KOPT-K1 (cell line): ENCODE results near the gene NEGR1.

Source experiments
- H3K27ac ChIP-seq: fragments of 200-600 bp; sonication (generic); 2 replicates; pipeline ENCODE4 v1.5.1; 2016; ENCODE audit warnings: antibody characterized with exemption, mild to moderate bottlenecking, low read depth, low read length; ENCODE audit not compliant: poor library complexity, severe bottlenecking
- H3K36me3 ChIP-seq: fragments of 200-600 bp; sonication (generic); 2 replicates; pipeline ENCODE4 v1.5.1; 2017; ENCODE audit warnings: antibody characterized with exemption, mild to moderate bottlenecking, low read length, moderate library complexity; ENCODE audit not compliant: insufficient read depth
- H3K9me3 ChIP-seq: fragments of 200-600 bp; sonication (generic); 2 replicates; pipeline ENCODE4 v1.5.1; 2017; ENCODE audit warnings: antibody characterized with exemption, low read length, mild to moderate bottlenecking; ENCODE audit not compliant: insufficient read depth, poor library complexity, severe bottlenecking

NEGR1 gene

DNA sequence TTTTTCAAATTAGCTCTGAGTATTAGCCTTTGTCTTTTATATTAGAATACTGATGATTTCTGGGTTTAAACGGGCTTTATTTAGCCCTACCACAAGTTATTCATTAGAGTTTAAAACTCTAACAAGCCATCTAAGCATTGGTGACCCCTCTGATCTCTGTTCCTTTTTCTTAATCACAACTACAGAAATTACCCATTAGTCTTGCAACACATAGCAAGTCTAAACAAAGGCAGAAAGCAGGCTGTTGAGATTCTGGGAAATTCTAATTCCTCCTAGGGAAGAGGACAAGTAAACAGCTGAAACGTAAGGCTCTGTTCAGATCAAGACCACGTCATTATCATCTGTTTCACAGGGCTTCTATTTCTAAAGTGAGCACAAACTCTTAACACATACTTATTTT, 710.3 kb downstream of the NEGR1 start:
- Histone ChIP-seq H3K27ac (no peak overlapping the region), H3K9me3 (no peaks in the 10 kb centered on the region), H3K36me3 (no peaks in the 10 kb centered on the region)

DNA sequence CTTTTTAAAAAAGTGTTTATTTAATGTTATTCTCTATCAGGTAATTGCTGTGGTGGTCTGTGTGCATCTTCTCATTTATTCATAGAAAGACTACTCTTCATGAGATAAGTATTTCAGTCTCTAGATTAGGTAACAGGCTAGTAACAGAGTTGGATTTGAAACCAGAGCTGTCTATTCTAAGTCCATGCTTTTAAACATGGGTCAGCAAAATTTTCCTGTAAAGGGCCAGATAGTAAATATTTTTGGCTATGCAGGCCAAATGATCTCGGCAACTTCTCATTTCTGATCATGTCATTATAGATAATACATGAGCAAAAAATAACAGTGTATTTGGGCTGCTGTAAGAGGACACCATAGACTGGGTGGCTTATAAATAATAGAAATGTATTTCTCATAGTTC, 715.9 kb downstream of the NEGR1 start:
- no peaks in the 10 kb centered on the region for H3K36me3 ChIP-seq
- no peaks in the 10 kb centered on the region for H3K9me3 ChIP-seq
- H3K27ac ChIP-seq: no peak overlapping the region

DNA sequence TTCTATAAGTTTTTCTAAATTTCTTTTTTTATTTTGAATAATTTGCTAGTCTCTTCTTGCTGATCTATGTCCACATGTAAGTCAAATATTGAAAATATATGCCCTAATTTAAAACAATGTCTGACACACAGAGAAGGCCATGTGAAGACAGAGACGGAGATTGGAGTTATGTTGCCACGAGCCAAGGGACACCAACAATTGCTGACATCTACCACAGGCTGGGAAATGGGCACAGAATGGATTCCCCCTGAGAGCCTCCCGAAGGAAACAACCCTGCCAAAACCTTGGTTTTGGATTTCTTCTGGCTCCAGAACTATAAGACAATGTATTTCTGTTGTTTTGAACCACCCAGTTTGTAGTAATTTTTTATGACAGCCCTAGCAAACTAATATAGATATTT, 716.5 kb downstream of the NEGR1 start:
- Histone ChIP-seq H3K9me3 (no peaks in the 10 kb centered on the region), H3K36me3 (no peaks in the 10 kb centered on the region), H3K27ac (no peak overlapping the region)

DNA sequence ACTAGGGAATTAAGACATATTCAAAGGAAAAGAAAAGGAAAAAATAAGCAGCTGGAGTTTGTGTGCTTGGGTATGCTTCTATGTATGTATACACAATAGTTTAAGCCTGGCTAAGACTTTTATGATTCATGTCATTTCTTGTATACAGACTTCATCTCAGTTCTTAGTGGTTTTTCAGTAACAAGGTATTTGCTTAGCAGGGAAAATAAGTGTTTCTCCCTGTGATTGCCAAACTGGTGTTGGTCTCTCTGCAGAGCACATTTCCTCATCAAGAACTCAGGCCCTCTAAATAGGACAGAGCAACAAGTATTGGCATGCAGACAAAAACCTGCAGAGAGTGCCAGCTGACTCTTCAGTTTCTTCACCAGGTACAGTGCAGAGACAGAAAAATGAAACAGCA, 717.1 kb downstream of the NEGR1 start:
- H3K9me3 ChIP-seq: no peaks in the 10 kb centered on the region
- H3K27ac ChIP-seq: no peak overlapping the region
- H3K36me3 ChIP-seq: no peaks in the 10 kb centered on the region

DNA sequence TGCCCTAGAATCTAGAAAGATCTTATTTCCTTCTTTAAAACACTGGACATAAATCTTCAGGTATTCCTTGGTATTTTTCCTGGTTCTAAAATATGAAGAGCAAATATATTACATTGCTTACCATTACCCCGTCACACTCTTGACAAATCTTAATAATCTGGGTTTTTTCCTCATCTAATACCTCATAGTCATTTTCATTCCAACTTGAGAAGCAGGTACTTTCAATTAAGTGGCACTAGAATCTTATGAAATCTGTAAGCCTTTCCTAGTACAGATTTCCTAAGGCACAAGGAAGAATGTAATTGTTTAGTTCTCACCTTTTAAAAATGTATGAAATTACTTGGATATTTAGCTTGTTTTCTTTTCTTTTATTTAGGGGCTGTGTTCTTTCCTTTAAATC, 720.0 kb downstream of the NEGR1 start:
- no peak overlapping the region for H3K27ac ChIP-seq

DNA sequence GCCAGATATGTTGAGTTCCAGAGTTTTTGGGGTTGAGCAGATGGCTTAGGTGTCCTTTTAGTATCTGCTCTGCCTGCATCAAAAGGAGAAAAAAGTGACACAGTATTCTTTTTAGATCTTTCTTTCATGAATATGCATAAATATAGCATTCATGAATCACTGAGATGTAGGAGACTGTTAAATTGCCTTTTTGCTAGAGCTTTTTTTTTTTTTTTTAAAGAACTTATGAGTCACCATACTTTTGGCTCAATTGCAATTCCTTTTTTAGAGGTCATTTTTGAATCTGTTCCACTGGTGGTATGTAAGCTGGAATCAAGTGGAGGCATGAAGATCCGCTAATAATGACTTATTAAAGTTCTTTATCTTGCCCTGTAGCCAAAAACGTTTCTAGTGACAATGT, 720.6 kb downstream of the NEGR1 start:
- Histone ChIP-seq H3K27ac (no peak overlapping the region), H3K9me3 (no peaks in the 10 kb centered on the region), H3K36me3 (no peaks in the 10 kb centered on the region)

More for the DNA sequence above, 720.0 kb downstream of the NEGR1 start:
- H3K36me3 ChIP-seq: no peaks in the 10 kb centered on the region
- H3K9me3 ChIP-seq: no peaks in the 10 kb centered on the region

DNA sequence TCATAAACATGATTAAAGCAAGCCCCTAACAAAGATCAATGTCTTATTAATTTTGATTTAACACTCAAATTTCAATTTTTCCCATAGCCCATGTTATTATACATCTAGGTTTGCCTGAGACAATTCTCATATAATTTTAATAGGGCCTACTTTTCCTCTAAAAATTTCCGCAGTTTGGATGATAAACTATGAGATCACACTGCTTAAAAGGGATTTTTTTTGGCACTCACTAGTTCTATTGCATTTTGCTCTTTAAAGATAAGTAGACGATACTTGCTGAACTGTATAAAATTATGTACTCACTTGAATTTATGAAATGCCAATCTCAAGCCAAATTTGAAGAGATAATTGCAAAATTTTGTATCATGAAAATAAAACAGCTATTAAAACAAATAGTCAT, 721.1 kb downstream of the NEGR1 start:
- no peak overlapping the region for H3K27ac ChIP-seq
- H3K9me3 ChIP-seq: no peaks in the 10 kb centered on the region
- H3K36me3 ChIP-seq: no peaks in the 10 kb centered on the region

DNA sequence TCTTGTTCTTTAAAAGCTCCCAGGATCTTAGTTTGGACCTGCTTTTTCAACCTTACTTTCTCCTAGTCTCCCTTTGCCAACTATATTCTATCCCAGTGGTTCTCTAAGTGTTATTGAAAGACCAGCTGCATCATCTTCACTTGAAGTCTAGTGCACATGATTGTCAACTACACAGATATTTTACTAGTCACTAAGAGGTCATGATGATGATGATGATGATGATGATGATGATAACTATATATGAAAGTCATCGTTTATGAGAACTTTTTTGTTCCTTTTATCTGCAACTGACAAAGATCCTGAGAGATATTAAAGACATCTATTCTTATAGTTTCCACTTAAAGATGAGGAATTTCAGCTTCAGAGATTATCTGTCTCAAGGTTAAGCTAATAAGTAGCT, 722.5 kb downstream of the NEGR1 start:
- Histone ChIP-seq H3K9me3 (no peaks in the 10 kb centered on the region), H3K36me3 (no peaks in the 10 kb centered on the region), H3K27ac (no peak overlapping the region)

DNA sequence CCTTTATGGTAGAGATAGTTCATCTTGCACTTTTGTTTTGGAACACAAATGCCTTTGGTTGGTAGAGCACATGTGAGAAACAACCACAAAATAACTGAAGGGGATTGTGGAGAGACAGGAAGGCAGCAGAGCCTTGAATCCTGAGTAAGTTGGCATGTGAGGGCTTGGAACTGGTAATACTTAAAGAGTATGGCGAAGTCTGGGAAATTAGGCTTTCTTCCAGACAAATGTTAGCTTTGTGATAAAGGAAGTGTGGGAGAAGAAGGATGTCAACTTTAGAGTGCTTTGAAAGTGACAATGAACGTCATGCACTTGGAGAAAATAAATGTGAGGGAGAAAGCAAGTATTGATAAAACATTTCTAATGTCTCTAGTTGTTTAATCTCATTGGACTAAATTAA, 725.2 kb downstream of the NEGR1 start:
- H3K36me3 ChIP-seq: no peaks in the 10 kb centered on the region
- H3K27ac ChIP-seq: no peak overlapping the region
- no peaks in the 10 kb centered on the region for H3K9me3 ChIP-seq

DNA sequence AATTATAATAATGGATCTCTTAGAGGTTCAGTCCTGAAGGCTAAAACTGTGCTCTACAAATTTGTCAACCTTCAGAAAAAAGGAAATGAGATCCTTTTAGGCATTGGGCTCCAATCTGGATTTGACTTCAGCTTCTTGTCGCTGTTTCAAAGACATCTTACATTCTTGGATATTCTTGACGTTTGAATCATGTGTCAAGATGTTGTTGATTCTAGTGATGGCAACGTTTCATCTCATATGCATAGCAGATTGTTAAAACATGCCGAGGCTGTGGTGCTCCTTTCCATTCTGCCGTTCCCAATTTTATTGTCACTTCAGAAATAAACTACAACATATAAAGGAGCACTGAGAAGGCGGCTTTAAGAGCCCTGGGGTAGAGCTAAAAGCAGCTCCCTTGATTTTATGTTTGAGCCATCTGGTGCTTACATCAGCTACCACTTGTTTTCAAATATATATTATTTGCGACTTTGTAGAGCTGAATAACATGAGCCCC, 733.9 kb downstream of the NEGR1 start:
- Histone ChIP-seq H3K36me3 (no peaks in the 10 kb centered on the region), H3K27ac (no peak overlapping the region), H3K9me3 (no peaks in the 10 kb centered on the region)

DNA sequence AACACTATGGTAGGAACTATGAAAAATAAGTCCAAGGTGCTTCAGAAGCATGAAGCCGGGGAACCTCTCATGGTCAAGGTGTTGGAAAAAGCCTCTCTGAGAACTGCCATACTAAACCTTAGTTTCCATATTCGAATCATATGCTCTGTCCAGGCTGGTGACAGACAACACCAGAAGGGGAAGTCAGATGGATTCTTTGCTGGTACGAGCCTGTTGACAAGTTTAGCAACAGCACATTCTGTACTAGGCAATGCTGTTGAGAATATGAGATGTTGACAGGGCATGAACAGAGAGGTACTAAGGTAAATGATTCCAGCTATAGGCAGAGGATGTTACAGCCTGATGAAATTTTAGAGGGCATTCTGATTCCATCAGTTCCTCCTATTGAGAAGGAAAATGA, 740.2 kb downstream of the NEGR1 start:
- no peaks in the 10 kb centered on the region for H3K9me3 ChIP-seq
- H3K36me3 ChIP-seq: no peaks in the 10 kb centered on the region
- H3K27ac ChIP-seq: no peak overlapping the region

DNA sequence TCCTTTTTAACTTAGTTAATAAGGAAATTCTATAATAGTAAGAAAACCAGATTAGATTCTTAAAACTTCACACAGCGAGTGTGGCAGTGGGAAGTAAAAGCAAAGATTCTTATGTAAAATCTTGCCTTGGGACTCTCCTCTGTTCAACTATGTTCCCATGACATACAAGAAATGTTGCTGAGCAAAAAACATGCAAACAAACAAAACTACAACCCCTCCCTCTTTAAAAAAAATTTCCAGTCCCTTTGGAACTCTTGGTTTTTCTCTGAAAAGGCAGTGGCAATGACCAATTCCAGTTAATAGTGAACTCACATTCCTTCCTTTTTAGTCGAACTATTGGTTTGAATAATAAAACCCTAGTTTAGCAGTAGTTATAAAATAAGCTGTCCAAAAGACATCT, 748.4 kb downstream of the NEGR1 start:
- H3K9me3 ChIP-seq: no peaks in the 10 kb centered on the region
- no peaks in the 10 kb centered on the region for H3K36me3 ChIP-seq
- no peak overlapping the region for H3K27ac ChIP-seq

DNA sequence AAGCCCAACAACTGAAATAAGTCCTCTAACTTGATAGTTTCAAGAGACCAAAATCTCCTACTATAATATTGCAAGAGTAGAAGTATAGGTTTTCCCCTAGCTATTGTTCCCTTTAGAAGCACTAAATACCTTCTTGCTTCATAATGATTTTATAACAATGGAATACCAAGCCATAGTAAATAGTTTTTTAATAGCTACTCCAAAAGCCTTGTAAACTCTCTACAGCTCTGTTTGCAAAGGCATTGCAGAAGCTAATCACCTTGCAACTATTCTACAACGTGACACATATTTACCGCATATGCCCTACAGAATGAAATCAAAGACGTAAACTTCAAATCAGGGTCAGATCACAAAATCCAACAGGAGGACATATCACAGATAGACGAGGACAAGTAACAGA, 750.0 kb downstream of the NEGR1 start:
- H3K9me3 ChIP-seq: no peaks in the 10 kb centered on the region
- no peak overlapping the region for H3K27ac ChIP-seq
- H3K36me3 ChIP-seq: no peaks in the 10 kb centered on the region

DNA sequence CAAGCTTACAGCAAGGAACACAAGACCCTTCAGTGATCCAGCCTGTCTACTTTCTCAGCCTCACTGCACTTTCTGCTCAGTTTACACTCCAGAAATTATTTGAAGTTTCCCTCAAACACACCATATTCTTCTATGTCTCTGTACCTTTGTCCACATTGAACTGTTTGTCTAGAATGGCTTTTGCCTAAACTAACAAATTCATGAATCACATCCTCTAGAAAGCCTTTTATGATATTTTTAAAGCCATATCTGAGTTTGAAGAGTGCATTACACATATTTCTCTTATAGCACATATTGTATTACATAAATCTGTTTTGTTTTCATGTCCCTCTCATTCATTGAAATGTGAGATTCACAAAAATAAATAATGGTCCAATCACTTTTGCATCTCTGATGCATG, 755.5 kb downstream of the NEGR1 start:
- H3K36me3 ChIP-seq: no peaks in the 10 kb centered on the region
- H3K9me3 ChIP-seq: no peaks in the 10 kb centered on the region
- H3K27ac ChIP-seq: no peak overlapping the region

DNA sequence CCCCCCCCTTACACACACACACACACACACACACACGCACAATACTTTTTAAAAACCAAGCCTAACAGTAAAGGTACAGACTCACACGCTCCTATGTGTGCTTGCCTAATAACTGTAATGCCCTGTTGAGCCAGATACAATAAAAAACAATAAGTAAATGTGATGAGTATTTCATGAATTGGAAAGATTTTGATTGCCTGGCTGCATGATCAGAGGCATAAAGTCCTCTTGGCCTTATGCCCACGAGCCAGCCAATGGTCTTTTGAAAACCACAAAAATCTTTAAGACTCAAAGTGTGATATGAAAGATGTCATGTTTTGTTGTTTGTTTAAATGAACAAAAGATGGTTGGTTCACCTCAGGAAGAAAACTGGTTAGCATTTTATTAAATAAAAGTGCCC, 759.6 kb downstream of the NEGR1 start:
- Histone ChIP-seq H3K9me3 (no peaks in the 10 kb centered on the region), H3K27ac (no peak overlapping the region), H3K36me3 (no peaks in the 10 kb centered on the region)

DNA sequence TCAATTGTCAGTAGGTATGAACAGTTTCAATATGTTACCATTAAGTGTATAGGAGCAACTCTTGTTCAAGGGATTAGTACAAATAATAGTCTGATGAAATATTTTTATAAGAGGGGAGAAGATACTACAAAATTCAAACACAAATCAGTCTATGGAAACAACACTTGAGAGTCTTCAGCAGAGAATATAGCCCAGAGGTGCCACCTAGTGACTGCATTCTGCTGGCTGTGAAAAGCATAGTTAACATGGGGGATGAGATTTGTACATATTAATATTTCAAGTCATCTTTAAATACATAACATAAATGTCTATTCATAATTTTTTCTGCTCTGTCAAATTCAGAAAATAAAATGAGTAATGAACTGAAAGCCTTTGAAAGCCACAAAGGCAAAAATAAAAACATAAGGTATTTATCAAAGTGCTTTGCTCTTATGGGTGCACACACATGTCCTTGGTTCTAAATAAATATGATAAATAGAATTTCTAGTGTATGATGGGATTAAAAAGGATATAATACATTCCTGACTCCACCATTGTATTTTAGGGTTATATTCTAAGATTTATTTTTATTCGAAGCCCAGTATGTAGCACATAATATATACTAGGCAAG, 760.6 kb downstream of the NEGR1 start:
- no peak overlapping the region for H3K27ac ChIP-seq
- no peaks in the 10 kb centered on the region for H3K36me3 ChIP-seq
- no peaks in the 10 kb centered on the region for H3K9me3 ChIP-seq
